Skeletal muscle satellite cell (primary cell): Measurements from ENCODE around the gene MZT2B.
"Not testable (repeated sequence)": the region's sequence is repeated elsewhere in the genome, so short reads cannot be mapped to it uniquely, and the experiment has no call there.

Experiments
- H3K27me3 ChIP-seq: 2 replicates; pipeline ENCODE4 v1.7.0; 2013; ENCODE audit warnings: low read length; ENCODE audit not compliant: control insufficient read depth, insufficient read depth
- H3K36me3 ChIP-seq: 2 replicates; pipeline ENCODE4 v1.7.0; 2013; ENCODE audit warnings: mild to moderate bottlenecking, control low read depth, low read length; ENCODE audit not compliant: insufficient read depth
- H3K4me1 ChIP-seq: 2 replicates; pipeline ENCODE4 v1.7.0; 2013; ENCODE audit warnings: low read length; ENCODE audit not compliant: control insufficient read depth, insufficient read depth
- H3K4me2 ChIP-seq: 2 replicates; pipeline ENCODE4 v1.7.0; 2013; ENCODE audit warnings: mild to moderate bottlenecking, low read length
- H3K4me3 ChIP-seq: 2 replicates; pipeline ENCODE4 v1.7.0; 2013; ENCODE audit warnings: low read length
- H3K9ac ChIP-seq: 2 replicates; pipeline ENCODE4 v1.7.0; 2013; ENCODE audit warnings: mild to moderate bottlenecking, low read depth, low read length, moderate library complexity
- H3K9me3 ChIP-seq: replicated peaks from 2 replicates; pipeline ENCODE4 v1.7.0; 2013; ENCODE audit warnings: mild to moderate bottlenecking, control low read depth, low read length

The MZT2B gene

DNA sequence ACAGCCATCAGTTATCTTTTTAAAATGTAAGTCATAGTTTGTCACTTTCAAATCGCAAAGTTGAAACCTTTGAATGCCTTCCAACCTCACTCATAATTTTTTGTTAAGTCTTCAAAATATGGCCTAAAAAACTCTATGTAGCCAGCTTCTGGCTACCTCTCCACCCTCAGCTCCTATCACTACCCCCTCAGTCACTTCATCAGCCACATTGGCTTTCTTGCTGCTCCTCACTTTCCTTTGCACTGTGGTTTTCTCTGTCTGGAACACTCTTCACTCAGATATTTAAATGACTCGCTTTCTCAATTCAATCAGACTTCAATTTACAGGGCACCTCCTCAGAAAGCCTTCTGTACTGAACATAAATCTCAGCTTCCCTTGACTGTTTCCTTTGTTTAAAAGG lies 51.0 kb downstream of the MZT2B start:
- not testable (repeated sequence) for H3K36me3 ChIP-seq, H3K27me3 ChIP-seq, H3K4me2 ChIP-seq, H3K9me3 ChIP-seq, H3K9ac ChIP-seq, H3K4me3 ChIP-seq, H3K4me1 ChIP-seq

DNA sequence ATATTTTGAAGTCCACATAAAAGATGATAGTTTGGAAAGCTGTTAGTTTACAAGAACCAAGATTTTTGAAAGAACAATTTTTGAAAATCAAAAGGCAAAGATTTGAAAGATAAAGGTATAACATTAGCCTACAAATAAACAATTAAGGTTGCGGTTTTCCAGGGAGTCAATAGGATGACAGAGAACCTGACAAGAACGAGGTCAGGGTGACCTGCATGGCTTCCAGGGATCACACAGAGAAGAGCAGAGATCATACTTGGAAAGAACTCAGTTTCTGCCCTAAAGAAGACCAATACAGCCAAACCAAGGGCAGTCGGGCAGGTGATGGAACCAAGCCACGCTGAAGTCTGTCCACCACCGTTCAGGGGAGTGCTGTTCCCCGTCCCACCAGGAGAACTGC lies 57.5 kb downstream of the MZT2B start:
- H3K36me3 ChIP-seq, H3K4me1 ChIP-seq, H3K9me3 ChIP-seq, H3K4me2 ChIP-seq, H3K9ac ChIP-seq, H3K27me3 ChIP-seq, H3K4me3 ChIP-seq: not testable (repeated sequence)
